GM19043 (cell line): ENCODE data around the gene EMC6.
"Not testable (repeated sequence)": the region's sequence is repeated elsewhere in the genome, so short reads cannot be mapped to it uniquely, and the experiment has no call there.

Source experiments
- ATAC-seq: cut with Tn5 transposase; IDR thresholded peaks from one replicate; pipeline ENCODE4 v1.9.1; 2021; ENCODE audit warnings: low read depth; ENCODE audit not compliant: unreplicated experiment

Gene EMC6

DNA sequence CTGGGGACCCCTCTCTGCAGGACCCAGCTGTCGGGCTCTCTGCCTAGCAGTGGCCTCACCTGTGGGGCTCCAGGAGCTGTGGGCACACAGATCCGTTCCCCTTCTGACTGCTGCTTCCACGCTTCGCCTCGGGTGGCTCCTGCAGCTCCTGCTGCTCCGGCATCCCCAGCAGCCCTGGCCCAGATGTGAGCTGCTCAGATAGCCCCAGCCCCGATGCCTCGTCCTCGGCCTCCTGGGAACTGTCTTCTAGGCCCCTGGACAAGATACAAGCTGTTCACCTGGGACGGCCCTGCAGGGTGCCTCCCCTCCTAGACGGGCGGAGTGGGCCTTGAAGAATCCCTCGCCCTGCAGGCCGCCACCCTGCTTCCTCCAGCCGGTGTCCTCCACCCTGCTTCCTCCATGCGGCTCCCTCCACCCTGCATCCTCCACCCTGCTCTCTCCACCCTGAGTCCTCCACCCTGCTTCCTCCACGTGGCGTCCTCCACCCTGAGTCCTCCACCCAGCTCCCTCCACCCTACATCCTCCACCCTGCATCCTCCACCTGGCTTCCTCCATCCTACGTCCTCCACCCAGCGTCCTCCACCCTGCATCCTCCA lies 11.0 kb downstream of the EMC6 start:
- no peak for ATAC-seq

- no peak for ATAC-seq
Measured at GRCh38 chr17:3681057-3681456, 12.4 kb downstream of the EMC6 start.

DNA sequence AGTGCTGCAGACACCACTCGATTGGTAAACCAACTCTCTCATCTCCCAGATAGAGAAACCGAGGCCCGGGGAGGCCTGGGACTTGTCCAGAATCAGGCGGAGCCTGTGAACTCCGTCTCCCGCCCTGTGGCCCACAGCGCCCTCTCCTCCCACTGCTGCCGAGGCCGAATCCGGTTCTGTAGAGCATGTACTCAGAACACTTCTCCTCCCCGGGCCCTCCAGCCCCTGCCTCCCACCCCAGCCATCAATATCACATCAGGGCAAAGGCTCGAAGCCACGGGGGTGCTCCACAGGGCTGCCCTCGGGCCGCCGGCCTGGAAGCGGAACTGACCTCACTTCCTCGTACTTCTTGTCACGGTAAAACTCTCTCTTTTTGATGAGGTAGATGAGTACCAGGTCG lies 13.0 kb downstream of the EMC6 start:
- ATAC-seq: no peak

DNA sequence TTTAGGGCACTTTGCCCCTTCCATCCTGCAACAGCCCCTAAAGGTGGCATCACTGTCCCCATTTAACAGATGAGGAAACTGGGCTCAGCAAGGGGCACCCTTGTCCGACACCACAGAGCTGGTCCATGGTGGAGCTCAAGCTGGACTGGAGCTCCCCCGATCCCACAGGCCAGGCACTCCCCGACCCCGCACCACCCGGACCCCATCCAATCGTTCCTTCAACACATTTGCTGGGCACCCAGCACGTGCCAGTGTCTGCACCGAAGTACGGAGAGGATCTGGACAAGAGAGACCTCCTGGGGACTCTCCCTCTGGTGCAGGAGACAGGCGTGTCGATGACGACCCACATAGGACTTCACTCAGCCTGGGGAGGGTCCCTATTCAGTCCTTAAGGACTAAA lies 13.4 kb downstream of the EMC6 start:
- no peak for ATAC-seq

DNA sequence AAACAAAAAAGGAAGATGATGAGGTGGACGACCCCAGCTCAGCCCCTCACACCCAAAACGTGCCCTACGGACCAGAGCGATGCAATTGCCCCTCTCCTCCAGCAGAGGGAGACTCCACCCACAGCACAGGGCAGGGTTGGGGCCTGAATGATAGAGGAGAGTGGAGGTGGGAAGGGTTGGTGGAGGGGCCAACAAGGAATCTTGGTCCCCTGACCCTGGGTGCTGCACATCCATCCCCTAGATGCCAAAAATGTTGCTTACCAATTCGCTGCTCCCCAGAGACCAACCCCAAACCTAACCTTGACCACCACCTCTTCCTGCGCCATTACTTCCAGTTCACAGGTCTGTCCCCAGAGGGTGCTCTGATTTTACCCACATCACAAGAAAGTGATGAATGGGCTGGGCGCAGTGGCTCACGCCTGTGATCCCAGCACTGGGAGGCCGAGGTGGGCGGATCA lies 14.5 kb downstream of the EMC6 start:
- no peak for ATAC-seq

GRCh38 chr17:3685174-3685573 lies 16.6 kb downstream of the EMC6 start:
- no peak for ATAC-seq

DNA sequence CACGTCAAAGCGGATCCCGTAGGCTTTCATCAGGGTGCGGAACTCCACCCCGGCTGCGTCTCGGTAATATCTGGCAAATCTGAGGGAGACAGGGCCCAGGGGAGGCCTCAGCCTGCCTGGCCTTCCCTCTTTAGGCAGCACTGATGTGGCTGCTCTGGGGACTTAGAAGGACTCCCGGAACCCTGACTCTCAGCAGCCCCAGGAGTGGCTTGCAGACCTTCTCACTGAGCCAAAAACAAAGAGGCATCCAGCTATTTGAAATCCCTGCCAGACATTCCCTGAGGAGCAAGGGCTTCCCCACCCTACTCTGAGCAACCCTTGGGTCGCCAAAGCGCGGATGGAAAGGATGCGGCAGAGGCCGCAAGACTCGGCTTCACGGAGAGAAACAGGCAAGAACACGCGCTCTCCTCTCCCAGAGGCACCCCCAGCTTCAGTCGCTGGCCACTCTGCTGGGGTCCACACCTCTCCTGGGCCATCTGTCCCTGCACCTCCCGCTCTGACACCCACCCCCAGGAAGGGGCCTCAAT lies 19.5 kb downstream of the EMC6 start:
- ATAC-seq: no peak

DNA sequence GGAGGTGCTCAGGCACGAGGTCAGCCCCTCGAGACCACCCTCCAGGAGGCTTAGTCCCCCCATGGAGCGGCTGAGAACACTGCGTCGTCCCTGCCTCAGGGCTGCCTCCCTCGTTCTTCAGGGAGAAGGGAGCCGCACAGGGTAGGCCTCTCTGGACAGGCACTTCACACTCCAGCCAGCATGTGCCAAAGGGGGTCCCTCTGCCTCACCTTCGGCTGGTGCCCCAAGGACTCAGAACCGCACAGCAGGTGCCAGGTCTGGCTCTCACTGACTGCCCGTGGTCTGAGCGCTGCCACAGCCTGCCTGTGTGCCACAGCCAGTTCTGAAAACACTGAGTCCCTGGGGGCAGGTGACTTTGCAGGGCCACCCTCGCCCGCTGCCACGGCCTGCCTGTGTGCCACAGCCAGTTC lies 20.2 kb downstream of the EMC6 start:
- no peak for ATAC-seq

DNA sequence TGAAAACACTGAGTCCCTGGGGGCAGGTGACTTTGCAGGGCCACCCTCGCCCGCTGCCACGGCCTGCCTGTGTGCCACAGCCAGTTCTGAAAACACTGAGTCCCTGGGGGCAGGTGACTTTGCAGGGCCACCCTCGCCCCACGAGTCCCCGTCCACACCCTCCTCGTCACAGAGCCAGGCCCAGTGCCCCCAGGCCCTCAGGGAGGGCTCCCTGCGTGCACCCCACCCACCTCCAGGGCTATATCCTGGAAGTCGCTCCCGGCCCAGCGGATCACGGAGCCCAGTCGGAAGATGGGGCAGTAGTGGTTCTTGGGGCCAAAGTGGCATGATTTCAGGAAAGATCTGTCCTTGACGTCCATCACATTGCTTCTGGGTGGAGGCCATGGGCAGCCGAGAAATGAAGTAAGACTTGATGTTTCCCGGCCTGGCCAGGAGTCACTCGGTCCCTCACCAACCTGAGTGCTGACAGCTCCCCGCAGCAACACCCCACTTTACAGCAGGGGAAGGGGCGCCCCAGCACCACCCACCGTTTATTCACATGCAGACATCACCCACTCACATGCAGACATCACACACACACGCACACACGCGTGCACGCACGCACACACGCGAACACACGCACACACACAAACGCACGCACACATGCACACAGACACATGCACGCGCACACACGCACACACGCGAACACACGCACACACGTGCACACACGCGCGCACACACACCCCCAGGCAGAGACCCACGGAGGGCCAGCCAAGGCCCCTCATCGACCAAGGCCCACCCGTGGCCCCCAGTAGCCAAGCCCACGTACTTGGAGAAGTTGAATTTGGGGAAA lies 20.9 kb downstream of the EMC6 start:
- no peak for ATAC-seq

DNA sequence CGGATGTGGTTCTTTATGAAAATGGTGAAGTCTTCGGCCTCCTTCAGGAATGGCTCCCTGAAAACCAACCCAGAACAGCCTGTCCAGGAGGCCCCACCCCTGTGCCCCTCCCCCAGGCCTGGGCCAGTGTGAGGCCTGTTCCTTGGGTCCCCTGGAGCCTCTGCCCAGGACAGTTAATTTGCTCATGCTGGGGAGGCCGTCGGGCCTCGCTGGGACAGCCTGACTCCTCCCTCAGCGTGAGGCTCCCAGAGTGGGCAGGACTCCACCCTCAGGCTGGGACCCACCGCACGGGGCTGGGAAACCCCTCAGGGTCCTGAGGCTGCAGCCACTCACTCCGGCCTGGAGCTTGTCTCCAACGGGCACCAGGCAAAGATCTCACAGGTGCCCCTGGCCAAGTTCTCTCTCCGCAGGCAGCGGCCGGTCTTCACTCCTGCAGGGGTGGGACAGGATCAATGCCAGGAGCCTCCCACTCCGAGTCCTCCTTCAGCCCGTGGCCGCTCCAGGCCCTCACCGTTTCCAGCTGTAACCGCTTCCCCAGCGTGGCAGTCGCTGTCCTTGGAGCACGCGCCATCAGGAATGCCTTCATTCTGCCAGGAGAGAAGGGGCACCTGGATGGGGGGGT lies 21.6 kb downstream of the EMC6 start:
- no peak for ATAC-seq

DNA sequence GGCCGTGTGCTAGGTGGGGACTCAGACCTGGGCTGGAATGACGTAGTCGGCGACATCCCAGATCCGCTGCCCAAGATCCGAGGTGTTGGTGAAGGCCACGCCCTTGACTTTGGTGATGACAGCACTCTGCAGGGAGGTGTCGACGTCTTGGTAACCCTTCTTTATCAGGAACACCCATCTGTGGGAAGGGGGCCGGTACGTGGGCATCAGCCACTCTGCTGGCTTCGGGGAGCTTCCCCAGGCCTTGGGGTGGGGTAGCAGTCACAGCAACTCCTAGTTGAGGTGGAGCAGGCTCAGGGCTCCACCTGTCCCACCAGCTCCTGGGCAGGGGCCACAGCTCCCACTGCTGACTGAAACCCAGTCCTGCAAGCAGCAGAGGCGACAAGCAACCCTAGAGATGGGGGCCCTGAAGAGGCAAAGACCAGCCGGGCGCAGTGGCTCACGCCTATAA lies 23.0 kb downstream of the EMC6 start:
- ATAC-seq: no peak

DNA sequence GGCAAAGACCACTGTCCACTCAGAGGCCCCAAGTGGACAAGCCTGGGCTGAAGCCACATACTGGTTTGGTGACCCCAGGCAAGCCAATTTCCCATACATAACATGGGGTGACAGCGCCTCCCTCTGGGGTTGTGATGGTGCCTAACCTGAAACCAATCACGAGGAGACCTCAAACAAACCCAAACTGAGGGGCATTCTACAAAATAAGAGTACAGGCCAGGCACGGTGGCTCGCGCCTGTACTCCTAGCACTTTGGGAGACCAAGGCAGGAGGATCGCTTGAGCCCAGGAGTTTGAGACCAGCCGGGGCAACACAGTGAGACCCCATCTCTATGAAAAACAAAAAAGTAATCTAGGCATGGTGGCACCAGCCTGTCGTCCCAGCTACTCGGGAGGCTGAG lies 23.7 kb downstream of the EMC6 start:
- ATAC-seq: no peak

DNA sequence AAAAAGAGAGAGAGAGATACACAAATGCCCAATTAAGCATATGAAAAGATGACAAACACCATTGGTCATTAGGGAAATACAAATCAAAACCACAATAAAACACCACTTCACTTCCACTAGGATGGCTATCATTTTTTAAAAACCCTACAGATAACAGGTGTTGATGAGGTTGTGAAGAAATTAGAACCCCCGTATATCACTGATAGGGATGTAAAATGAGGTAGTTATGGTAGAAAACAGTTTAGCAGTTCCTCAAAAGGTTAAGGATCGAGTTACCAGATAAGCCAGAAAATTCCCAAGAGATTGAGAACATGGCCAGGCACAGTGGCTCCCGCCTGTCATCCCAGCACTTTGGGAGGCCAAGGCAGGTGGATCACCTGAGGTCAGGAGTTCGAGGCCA lies 24.5 kb downstream of the EMC6 start:
- no peak for ATAC-seq

DNA sequence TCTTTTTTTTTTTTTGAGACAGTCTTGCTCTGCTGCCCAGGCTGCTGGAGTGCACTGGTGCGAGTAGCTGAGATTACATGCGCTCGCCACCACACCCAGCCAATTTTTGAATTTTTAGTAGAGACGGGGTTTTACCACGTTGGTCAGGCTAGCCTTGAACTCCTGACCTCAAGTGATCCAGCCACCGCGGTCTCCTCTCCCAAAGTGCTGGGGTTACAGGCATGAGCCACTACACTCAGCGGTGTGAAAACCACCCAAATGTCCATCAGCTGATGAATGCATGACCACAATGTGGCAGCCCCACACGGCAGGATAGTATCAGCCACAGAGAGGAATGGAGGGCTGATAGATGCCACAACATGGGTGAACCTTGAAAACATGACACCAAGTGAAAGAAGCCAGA lies 25.2 kb downstream of the EMC6 start:
- no peak for ATAC-seq

GRCh38 chr17:3695129-3695722 lies 26.6 kb downstream of the EMC6 start:
- ATAC-seq: no peak

DNA sequence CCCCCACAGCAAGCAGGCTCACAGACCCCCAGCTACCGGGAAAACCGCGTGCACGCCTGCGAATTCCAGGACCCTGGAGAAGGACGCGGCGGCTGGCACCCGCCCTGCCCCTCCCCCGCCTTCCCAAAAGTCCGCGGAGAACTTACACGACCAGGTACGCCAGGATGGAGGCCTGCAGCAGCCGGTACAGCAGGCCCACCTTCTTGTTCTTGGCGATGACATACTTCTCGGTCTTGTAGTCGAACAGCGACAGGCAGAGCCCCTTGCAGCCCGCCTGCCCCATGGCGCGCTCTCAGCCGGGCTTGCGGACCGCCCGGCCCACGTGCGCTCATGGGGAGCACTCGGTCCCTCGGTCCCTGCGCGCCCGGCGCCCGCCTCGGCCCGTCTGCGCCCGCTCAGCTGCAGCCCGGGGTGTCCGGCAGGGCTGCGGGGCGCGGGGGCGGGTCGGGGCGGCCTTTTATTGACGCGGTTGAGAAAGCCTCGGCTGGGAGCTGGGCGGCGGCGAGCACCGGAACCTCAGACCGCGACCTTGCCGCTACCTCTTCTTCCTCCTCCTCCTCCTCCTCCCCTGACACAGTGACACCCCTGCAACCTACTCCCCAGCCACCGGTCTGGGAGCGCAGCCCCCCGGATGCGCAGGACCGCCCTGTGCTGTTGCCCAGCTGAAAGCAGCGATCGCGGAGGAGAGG lies 27.3 kb downstream of the EMC6 start, which contains the start of gene P2RX5:
Gene P2RX5 (minus strand): TSS at position 433 of the 689 bp plus-strand sequence. CDS start 150 bp downstream, at position 283.
- no peak for ATAC-seq

GRCh38 chr17:3697103-3697476 lies 28.5 kb downstream of the EMC6 start:
- no peak for ATAC-seq

DNA sequence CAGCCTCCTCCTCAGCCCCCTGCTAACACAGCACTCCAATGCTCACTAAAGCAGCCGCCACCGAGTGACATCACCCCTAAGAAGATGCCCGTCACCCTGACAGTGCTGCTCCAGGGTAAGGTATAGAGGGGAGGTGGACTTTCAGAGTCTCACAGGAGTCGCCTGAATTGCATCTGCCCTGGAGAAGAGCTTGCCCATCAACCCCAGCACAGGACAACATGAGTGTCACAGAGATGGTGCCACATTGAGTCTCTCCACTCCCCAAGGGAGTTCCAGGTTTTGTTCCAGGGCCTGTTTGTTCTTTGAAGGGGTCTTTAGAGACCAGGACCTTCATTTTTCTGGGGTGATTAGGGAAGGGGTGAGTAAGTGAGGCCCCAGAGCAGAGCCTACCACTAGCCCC lies 29.5 kb downstream of the EMC6 start:
- ATAC-seq: no peak

- ATAC-seq: no peak
Measured at GRCh38 chr17:3699951-3700350, 31.3 kb downstream of the EMC6 start.

- not testable (repeated sequence) for ATAC-seq
Measured at GRCh38 chr17:3702041-3702539, 33.5 kb downstream of the EMC6 start.
